Measurements from ENCODE around the gene FBXW11.
"Not testable (repeated sequence)": the region's sequence is repeated elsewhere in the genome, so short reads cannot be mapped to it uniquely, and the experiment has no call there.

Gene FBXW11

DNA sequence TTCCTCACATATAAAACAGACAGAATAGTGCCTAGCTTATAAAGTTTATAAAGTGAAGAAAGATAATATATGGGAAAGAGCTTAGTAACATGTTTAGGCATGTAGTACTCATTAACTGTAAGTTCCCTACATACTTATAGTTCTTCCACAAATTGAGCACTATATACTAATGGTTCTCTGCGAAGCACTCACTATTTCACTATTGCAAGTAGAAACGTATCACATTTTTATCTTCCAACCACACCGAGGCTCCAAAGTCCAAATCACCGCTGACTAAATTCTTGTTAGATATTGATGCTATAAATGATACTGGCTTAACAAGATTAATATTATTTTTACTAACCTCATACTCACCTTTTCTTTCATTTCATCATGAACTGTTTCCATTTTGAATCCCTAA is 61.0 kb downstream of the FBXW11 start:
- DNase-seq (ENCODE audit: low read depth), result no peak
- TF ChIP-seq CTCF (IDR thresholded peaks at IDR 0.05; ENCODE audit: low read depth, low read length, missing control alignments), result no peak

GRCh38 chr5:171945066-171945465 is 61.4 kb downstream of the FBXW11 start:
- no peak overlapping the region for H3K4me3 ChIP-seq (ENCODE audit: low read depth, low read length)
- DNase-seq (ENCODE audit: low read depth), result no peak
- no peak for TF ChIP-seq CTCF (IDR thresholded peaks at IDR 0.05; ENCODE audit: low read depth, low read length, missing control alignments)

More for the DNA sequence above, 61.0 kb downstream of the FBXW11 start:
- H3K4me3 ChIP-seq (ENCODE audit: low read depth, low read length), result no peak overlapping the region

GRCh38 chr5:171942112-171942516 is 64.3 kb downstream of the FBXW11 start:
- DNase-seq (ENCODE audit: low read depth); H3K4me3 ChIP-seq (ENCODE audit: low read depth, low read length): not testable (repeated sequence)

GRCh38 chr5:171941675-171942074 is 64.8 kb downstream of the FBXW11 start:
- not testable (repeated sequence) for DNase-seq (ENCODE audit: low read depth); H3K4me3 ChIP-seq (ENCODE audit: low read depth, low read length)

DNA sequence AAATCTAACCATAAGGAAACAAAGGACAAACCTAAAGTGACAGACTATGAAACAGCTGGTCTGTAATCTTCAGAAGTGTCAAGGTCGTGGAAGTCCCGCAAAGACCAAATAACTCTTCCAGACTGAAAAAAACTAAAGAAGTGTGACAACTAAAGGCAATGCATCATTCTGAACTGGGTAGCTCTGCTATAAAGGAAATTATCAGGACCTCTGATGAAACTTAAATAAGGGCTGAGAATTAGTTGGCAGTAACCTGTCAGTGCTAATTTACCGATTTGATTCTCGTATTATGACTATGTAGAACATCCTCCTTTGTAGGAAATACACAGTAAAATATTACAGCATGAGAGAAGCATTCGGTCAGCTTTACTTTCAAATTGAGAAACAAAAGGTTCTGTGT is 65.2 kb downstream of the FBXW11 start:
- not testable (repeated sequence) for DNase-seq (ENCODE audit: low read depth)

DNA sequence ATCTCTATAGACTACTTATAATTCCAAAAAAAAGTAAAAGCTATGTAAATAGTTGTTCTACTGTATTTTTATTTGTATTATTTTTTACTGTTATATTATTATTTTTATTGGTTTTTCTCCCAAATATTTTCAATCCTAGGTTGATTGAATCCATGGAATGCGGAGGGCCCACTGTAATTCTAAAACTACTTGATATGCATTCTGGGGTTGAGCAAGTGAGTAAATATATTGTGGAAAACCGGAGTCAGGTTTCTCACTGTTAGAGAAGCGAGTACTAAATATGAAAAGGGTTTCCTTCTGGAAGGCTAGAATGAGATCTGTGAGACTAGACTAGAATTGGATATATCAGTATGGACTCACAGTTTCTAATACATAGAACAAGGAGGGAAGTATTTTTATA is 66.5 kb downstream of the FBXW11 start:
- no peak for TF ChIP-seq CTCF (IDR thresholded peaks at IDR 0.05; ENCODE audit: low read depth, low read length, missing control alignments)
- DNase-seq (ENCODE audit: low read depth), result no peak
- H3K4me3 ChIP-seq (ENCODE audit: low read depth, low read length), result no peak overlapping the region

More for the DNA sequence above, 65.2 kb downstream of the FBXW11 start:
- not testable (repeated sequence) for H3K4me3 ChIP-seq (ENCODE audit: low read depth, low read length)

DNA sequence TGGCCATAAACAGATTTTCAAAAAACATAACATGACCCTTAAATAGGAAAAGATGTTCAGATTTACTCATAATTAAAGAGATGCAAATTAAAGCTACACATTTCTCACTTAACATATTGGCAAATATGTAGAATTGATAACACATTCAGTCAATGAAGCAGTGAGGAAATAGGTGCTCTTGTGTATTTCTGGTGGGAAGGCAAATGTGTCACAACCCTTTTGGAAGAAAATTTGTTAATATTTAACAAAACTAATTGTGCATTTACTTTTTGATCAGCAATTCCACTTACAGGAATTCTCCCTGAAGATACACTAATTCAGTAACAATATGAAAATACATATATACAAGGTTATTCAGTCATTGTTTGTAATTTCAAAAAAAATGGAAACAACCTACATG is 68.1 kb downstream of the FBXW11 start:
- no peak overlapping the region for H3K4me3 ChIP-seq (ENCODE audit: low read depth, low read length)
- DNase-seq (ENCODE audit: low read depth), result no peak
- TF ChIP-seq CTCF (IDR thresholded peaks at IDR 0.05; ENCODE audit: low read depth, low read length, missing control alignments), result no peak

GRCh38 chr5:171937351-171937750 is 69.1 kb downstream of the FBXW11 start:
- DNase-seq (ENCODE audit: low read depth), result no peak
- TF ChIP-seq CTCF (IDR thresholded peaks at IDR 0.05; ENCODE audit: low read depth, low read length, missing control alignments), result no peak
- no peak overlapping the region for H3K4me3 ChIP-seq (ENCODE audit: low read depth, low read length)

- no peak for TF ChIP-seq CTCF (IDR thresholded peaks at IDR 0.05; ENCODE audit: low read depth, low read length, missing control alignments)
Measured at GRCh38 chr5:171934586-171934985, 71.9 kb downstream of the FBXW11 start.

More at GRCh38 chr5:171934586-171934985, 71.9 kb downstream of the FBXW11 start:
- DNase-seq (ENCODE audit: low read depth), result no peak
- H3K4me3 ChIP-seq (ENCODE audit: low read depth, low read length), result no peak overlapping the region

Measured in GM12864 (cell line).